ENCODE measurements around the gene NECTIN2. TPM values are rescaled to one million over a fixed set of nuclear protein-coding genes. Genes with fewer than 3 reads are reported as not detected.
"Not testable (repeated sequence)": the region's sequence is repeated elsewhere in the genome, so short reads cannot be mapped to it uniquely, and the experiment has no call there.

Gene NECTIN2
- total RNA-seq, 2 donors from 2014 or later = 112 to 125 TPM

DNA sequence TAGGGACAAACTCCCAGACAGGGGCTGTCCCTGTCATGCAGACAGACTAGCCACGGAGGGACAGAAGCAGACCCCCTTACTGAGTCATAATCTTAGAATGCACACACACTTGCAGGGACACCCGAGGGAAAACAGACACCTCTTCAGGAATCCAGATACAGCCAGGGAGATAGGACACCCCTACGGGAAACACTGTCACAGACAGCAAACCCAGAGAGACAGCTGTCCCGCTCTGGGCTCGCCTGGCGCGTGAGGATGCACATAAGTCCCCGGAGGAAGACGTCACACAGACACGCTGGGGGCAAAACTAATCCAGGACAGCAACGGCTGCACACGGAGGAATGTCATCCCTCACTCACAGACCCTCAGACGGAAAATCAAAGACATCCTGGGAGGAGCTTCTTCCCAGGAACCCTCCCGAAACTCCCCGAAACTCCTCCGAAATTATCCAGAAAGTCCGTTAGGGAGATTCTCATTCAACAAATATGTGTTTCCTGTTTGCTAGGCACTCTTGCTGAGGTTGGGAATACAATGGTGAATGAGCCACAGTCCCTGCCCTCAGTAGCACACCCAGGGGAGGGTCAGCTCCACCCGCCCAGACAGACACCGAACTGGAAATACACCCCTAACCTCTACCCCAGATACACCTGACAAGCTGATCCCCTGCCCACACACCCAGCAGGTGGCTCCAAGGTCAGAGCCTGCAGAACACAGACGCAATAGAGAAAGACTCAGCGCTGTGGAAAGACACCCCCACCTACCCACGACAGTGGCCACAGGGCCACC, 29.8 kb downstream of the NECTIN2 start:
- ATAC-seq (peak; percentile 87), DNase-seq (peak; percentile 41 to 56)
- intact Hi-C loops (cut with DNase I, micrococcal nuclease) = no loop called here

DNA sequence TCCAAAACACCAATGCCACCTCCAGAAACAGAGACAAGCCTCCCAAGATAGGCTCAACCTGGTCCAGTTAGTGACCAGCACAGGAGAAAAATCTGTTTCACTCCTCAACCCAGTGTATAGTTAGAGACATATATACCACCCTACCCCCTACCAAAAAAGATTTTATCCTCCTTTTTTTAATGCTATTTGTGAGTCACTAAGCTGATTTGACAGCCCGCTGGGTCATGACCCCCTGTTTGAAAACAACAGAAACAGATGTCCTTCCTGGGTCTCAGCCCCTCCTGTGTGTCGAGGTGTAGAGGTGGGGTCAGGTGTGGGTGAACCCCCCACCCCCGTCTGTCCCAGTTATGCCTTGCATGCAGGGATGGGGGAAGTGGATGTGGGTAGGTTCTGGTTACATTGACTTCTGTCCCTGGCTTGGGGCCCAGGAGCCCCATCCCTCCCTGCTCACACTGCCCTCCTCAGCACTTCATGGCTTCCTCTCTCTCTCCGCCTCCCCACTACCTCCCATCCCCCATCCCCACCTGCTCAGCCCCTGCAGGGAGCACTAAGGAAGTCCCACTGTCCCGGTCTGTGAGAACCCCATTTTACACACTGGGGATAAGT, 30.9 kb downstream of the NECTIN2 start:
- ATAC-seq (no peak), DNase-seq (no peak)
- intact Hi-C loops (cut with DNase I, micrococcal nuclease) = no loop called here

DNA sequence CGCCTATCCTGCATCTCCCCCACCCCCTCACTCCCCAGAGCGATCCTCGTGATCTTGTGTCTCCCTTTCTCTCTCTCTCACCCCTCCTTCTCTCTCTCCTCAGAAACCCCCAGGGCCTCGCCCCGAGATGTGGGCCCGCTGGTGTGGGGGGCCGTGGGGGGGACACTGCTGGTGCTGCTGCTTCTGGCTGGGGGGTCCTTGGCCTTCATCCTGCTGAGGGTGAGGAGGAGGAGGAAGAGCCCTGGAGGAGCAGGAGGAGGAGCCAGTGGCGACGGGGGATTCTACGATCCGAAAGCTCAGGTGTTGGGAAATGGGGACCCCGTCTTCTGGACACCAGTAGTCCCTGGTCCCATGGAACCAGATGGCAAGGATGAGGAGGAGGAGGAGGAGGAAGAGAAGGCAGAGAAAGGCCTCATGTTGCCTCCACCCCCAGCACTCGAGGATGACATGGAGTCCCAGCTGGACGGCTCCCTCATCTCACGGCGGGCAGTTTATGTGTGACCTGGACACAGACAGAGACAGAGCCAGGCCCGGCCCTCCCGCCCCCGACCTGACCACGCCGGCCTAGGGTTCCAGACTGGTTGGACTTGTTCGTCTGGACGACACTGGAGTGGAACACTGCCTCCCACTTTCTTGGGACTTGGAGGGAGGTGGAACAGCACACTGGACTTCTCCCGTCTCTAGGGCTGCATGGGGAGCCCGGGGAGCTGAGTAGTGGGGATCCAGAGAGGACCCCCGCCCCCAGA, 32.2 kb downstream of the NECTIN2 start:
- intact Hi-C loops (cut with DNase I, micrococcal nuclease) = no loop called here
- DNase-seq = no peak
- ATAC-seq = no peak

DNA sequence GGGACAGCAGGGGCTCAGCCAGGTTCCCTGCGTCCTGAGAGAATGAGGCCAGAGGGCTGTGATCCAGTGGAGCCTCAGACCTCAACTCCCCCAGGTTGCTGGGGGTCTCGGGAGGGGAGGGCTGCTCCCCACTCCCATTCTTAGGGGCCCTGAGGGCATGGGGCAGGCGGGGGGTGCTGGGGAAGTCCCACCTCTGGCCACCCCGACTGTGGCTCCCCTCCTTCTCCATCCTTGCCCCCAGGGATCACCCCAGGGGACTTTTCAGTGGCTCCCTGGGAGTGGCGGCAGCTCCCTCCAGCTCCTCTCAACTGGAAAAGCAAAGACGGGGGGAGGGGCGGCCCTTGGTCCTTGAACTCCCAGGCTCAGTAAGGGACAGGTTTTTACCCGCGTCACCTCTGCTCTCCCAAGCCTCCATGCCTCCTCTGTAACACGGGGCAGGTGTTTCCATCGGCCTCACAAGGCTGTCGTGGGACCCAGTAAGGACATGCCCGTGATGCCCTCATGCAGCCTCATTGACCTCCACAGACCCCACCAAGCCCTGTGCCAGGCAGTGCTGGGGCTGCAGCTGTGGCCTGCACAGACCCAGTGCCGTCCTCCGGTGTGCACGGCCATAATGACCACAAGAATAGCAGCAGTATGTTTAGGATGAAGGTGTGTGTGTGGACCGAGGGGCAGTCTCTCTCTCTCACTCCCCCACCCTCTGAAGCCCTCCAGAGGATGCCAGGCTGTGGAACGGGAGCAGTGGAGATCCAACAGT, 33.4 kb downstream of the NECTIN2 start:
- intact Hi-C loops (cut with DNase I, micrococcal nuclease) = no loop called here
- no peak for ATAC-seq
- DNase-seq = no peak

DNA sequence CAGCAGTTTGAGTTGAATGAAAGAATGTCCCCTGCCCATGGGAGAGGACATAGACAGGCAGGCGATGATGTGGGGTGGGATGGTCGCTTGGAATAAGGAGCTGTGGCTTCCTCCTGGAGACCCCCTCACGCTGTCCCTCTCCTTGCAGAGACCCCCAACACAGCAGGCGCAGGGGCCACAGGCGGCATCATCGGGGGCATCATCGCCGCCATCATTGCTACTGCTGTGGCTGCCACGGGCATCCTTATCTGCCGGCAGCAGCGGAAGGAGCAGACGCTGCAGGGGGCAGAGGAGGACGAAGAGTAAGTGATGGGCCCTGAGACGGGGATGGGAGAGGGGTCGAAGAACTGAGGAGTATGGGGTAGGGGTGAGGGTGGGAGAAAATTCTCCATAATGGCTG, 36.0 kb downstream of the NECTIN2 start:
- intact Hi-C loops (cut with DNase I, micrococcal nuclease) = no loop called here
- ATAC-seq = no peak

GRCh38 chr19:44882619-44883397, 36.7 kb downstream of the NECTIN2 start:
- intact Hi-C loops (cut with DNase I, micrococcal nuclease); DNase-seq; ATAC-seq: not testable (repeated sequence)

More for the DNA sequence above, 36.0 kb downstream of the NECTIN2 start:
- no peak for DNase-seq

- intact Hi-C loops (cut with DNase I, micrococcal nuclease) = no loop called here
Observed at GRCh38 chr19:44883922-44884321, 37.8 kb downstream of the NECTIN2 start.

GRCh38 chr19:44884566-44884965, 38.5 kb downstream of the NECTIN2 start:
- intact Hi-C loops (cut with DNase I, micrococcal nuclease) = no loop called here
- DNase-seq (no peak), ATAC-seq (no peak)

More at GRCh38 chr19:44883922-44884321, 37.8 kb downstream of the NECTIN2 start:
- no peak for DNase-seq
- ATAC-seq = no peak

DNA sequence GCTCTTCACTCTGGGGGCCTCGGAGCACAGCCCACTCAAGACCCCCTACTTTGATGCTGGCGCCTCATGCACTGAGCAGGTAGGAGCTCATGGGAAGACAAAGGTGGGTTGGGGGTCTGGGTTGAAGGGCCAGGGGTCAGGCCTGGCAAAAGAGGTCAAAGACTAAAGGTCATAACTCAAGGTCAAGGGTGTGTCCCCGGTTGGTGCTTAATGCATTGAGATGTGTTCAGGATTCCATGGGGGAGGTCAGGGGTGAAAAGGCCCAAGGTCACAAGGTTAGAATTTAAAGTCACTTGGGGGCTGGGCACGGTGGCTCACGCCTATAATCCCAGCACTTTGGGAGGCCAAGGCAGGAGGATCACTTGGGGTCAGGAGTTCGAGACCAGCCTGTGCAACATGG, 40.0 kb downstream of the NECTIN2 start:
- ATAC-seq = no peak
- intact Hi-C loops (cut with DNase I, micrococcal nuclease) = no loop called here
- no peak for DNase-seq

- intact Hi-C loops (cut with DNase I, micrococcal nuclease) = no loop called here
- no peak for DNase-seq
- no peak for ATAC-seq
Observed at GRCh38 chr19:44887648-44888047, 41.6 kb downstream of the NECTIN2 start.

DNA sequence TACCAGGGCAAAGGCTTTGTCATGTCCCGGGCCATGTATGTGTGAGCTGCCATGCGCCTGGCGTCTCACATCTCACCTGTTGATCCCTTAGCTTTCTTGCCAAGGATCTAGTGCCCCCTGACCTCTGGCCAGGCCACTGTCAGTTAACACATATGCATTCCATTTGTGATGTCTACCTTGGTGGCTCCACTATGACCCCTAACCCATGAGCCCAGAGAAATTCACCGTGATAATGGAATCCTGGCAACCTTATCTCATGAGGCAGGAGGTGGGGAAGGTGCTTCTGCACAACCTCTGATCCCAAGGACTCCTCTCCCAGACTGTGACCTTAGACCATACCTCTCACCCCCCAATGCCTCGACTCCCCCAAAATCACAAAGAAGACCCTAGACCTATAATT, 42.2 kb downstream of the NECTIN2 start:
- DNase-seq; ATAC-seq; intact Hi-C loops (cut with DNase I, micrococcal nuclease): not testable (repeated sequence)

DNA sequence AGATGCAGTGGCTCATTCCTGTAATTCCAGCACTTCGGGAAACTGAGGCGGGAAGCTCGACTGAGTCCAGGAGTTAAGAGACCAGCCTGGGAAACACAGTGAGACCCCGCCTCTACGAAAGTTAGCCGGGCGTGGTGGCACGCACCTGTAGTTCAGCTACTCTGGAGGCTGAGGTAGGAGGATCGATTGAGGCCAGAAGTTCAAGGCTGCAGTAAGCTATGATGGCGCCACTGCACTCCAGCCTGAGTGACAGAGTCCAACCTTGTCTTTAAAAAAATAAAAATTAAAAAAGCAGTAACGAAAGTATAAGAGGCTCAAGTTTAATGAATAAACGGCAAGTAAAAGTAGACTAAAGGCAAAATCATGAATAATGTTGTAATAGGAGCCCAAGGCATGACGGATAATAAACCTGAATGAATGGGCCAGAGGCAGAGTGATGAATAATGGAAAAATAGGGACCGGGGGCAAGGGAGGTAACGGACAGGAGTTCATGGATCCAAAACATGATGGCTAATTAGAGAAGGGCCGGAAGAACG, 43.8 kb downstream of the NECTIN2 start:
- ATAC-seq (no peak), DNase-seq (peak in 1 of 2 donors; percentile 22)
- intact Hi-C loops (cut with DNase I, micrococcal nuclease) = no loop called here

DNA sequence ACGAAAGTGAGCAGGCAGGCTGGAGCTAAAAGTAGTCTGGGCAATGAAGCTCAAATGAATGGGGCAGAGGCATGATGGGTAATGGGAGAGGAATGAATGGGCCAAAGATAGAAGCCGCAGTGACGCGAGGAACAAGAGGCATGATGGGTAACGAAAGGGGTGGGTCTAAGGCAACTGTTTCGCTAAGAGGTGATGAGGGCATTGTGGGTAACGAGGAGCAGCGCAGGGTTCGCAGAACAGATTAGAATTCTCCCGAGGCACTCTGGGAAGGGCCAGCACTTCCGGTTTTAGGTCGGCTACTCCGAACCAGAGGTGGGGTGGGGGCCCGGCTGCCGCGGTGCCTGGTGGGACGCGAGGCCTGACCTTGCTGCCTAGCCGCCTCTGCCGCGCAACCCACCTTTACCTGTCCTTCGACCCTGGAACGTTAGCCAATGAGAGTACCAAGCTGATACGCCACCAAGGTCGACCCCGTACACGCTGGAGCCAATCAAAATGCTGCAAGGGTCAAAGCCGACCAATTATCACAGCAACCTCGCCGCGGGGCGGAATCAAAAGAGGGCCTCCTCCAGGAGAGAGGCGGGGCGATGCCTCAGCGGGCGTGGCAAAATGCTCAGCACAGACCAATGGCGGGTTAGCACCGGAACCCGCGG, 44.4 kb downstream of the NECTIN2 start:
- ATAC-seq (peak; percentile 83), DNase-seq (peak in 1 of 2 donors; percentile 100)
- intact Hi-C loops (cut with DNase I, micrococcal nuclease) = no loop called here

DNA sequence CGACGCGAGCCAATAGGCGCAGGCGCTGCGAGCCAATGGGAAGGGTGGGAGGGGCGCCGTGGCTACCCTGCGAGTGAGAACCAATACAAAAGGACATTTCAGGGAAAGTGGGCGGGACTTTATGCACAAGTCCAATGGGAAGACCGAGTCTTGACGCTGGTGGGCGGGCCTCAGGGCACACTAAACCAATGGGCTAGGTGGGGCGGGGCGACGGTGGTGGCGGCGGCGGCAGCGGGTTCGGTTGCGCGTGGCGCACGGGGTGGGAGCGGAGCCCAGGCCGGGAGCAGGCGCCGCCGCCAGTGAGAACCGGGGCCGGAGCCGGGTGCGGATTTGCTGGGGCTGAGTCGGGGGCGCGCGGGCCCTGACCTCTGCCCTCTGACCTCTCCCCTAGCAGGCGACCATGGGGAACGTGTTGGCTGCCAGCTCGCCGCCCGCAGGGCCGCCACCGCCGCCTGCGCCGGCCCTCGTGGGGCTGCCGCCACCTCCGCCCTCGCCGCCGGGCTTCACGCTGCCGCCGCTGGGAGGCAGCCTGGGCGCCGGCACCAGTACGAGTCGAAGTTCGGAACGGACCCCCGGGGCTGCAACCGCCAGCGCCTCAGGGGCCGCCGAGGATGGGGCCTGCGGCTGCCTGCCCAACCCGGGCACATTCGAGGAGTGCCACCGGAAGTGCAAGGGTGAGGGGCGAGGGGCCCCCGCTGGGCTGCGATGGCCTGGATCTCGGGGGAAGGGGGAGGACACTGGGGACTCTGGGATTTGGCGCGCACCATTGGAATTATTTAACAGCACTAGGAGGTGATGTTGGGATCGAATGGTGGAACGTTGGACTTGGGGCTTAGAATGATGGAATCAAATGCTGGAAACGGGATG, 45.2 kb downstream of the NECTIN2 start, which contains the start of gene TOMM40:
TSS of gene TOMM40 (plus strand) at position 239 of the 867 bp plus-strand sequence. CDS start at position 401, 162 bp downstream.
- peak; percentile 0 for ATAC-seq
- intact Hi-C loops (cut with DNase I, micrococcal nuclease) = no loop called here

DNA sequence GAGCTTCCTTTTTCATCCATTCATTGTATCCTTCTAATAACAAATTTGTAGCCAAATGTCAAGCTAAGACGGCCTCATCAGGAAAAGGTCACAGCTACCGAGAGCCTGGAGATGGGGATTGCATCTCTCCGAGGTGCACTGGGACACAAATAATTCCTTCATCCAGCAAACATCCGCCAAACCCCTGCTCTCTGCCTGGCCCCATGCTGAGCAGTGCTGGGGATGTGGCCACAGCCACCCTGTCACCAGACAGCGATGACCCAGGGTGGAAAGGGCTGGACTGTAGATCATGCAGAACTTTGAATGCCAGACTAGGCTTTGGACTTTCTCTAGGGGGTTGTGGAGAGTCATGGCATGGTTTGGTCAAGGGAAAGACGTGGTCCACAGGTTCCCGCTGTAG, 46.8 kb downstream of the NECTIN2 start:
- no peak for ATAC-seq
- intact Hi-C loops (cut with DNase I, micrococcal nuclease) = no loop called here
- no peak for DNase-seq

More for the DNA sequence above, 45.2 kb downstream of the NECTIN2 start, which contains the start of gene TOMM40:
- peak in 1 of 2 donors; percentile 100 for DNase-seq

DNA sequence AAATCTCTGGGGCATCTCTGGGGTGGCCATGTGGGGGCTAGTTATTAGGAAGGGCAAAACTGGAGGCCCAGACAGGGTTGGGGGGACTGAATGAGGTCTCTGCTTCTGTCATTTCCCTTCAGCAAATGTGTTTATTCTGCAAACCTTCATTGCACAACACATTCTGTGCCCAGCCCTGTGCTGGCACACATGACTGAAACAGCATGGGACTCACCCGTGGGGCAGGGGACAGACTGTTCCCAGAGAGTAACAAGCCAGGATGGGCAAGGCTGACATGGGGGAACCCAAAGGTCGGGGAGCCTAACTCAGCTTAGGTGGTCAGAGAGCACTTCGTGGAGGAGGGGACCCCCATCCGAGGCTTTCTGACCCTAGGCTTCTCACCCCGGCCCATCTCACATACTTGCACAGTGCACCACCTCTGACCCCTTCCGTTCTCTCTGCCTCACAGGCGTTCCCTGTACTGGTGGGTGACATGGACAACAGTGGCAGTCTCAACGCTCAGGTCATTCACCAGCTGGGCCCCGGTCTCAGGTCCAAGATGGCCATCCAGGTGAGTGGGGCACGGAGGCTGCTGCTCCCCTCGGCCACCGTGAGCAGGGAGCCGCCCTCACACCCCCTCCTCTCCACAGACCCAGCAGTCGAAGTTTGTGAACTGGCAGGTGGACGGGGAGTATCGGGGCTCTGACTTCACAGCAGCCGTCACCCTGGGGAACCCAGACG, 47.4 kb downstream of the NECTIN2 start:
- no peak for ATAC-seq
- intact Hi-C loops (cut with DNase I, micrococcal nuclease) = no loop called here
- DNase-seq = no peak
